Measurements from ENCODE around the gene NBPF9. TPM values are rescaled to one million over a fixed set of nuclear protein-coding genes. Genes with fewer than 3 reads are reported as not detected.
"Not testable (repeated sequence)": the region's sequence is repeated elsewhere in the genome, so short reads cannot be mapped to it uniquely, and the experiment has no call there.

Gene NBPF9
- total RNA-seq, 3 donors from 2014 or later = 13.4 to 20.7 (median 17.6) TPM

GRCh38 chr1:149075505-149076127 lies 27.7 kb downstream of the NBPF9 start:
- H3K36me3 ChIP-seq (ENCODE audit: low read depth); H3K4me1 ChIP-seq (ENCODE audit: low read depth); intact Hi-C loops (cut with DNase I, micrococcal nuclease); DNase-seq; ATAC-seq; H3K9me3 ChIP-seq; H3K4me3 ChIP-seq: not testable (repeated sequence)

GRCh38 chr1:149064611-149065010 lies 38.7 kb downstream of the NBPF9 start:
- not testable (repeated sequence) for H3K4me1 ChIP-seq (ENCODE audit: low read depth); DNase-seq

GRCh38 chr1:149043056-149043455 lies 60.3 kb downstream of the NBPF9 start:
- H3K36me3 ChIP-seq (ENCODE audit: low read depth); H3K9me3 ChIP-seq; H3K4me3 ChIP-seq; H3K4me1 ChIP-seq (ENCODE audit: low read depth); intact Hi-C loops (cut with DNase I, micrococcal nuclease); DNase-seq; ATAC-seq: not testable (repeated sequence)

More at GRCh38 chr1:149064611-149065010, 38.7 kb downstream of the NBPF9 start:
- ATAC-seq; H3K4me3 ChIP-seq; intact Hi-C loops (cut with DNase I, micrococcal nuclease); H3K9me3 ChIP-seq; H3K36me3 ChIP-seq (ENCODE audit: low read depth): not testable (repeated sequence)

GRCh38 chr1:149033916-149034315 lies 69.4 kb downstream of the NBPF9 start:
- ATAC-seq; H3K4me3 ChIP-seq; H3K4me1 ChIP-seq (ENCODE audit: low read depth); H3K9me3 ChIP-seq; DNase-seq; H3K36me3 ChIP-seq (ENCODE audit: low read depth); intact Hi-C loops (cut with DNase I, micrococcal nuclease): not testable (repeated sequence)

- ATAC-seq; intact Hi-C loops (cut with DNase I, micrococcal nuclease); H3K4me1 ChIP-seq (ENCODE audit: low read depth); H3K9me3 ChIP-seq; H3K4me3 ChIP-seq; DNase-seq; H3K36me3 ChIP-seq (ENCODE audit: low read depth): not testable (repeated sequence)
Measured at GRCh38 chr1:149024327-149024726, 79.0 kb downstream of the NBPF9 start.

GRCh38 chr1:149018577-149018976 lies 84.8 kb downstream of the NBPF9 start:
- H3K4me1 ChIP-seq (ENCODE audit: low read depth); DNase-seq; ATAC-seq; H3K4me3 ChIP-seq; intact Hi-C loops (cut with DNase I, micrococcal nuclease); H3K36me3 ChIP-seq (ENCODE audit: low read depth); H3K9me3 ChIP-seq: not testable (repeated sequence)

- H3K4me3 ChIP-seq; intact Hi-C loops (cut with DNase I, micrococcal nuclease); DNase-seq; ATAC-seq; H3K4me1 ChIP-seq (ENCODE audit: low read depth); H3K36me3 ChIP-seq (ENCODE audit: low read depth); H3K9me3 ChIP-seq: not testable (repeated sequence)
Measured at GRCh38 chr1:149016626-149017025, 86.7 kb downstream of the NBPF9 start.

- ATAC-seq; H3K4me3 ChIP-seq; H3K9me3 ChIP-seq; H3K36me3 ChIP-seq (ENCODE audit: low read depth); intact Hi-C loops (cut with DNase I, micrococcal nuclease); H3K4me1 ChIP-seq (ENCODE audit: low read depth); DNase-seq: not testable (repeated sequence)
Measured at GRCh38 chr1:149015522-149015921, 87.8 kb downstream of the NBPF9 start.

- intact Hi-C loops (cut with DNase I, micrococcal nuclease); ATAC-seq; H3K36me3 ChIP-seq (ENCODE audit: low read depth); H3K9me3 ChIP-seq; H3K4me3 ChIP-seq; H3K4me1 ChIP-seq (ENCODE audit: low read depth); DNase-seq: not testable (repeated sequence)
Measured at GRCh38 chr1:149013513-149013912, 89.8 kb downstream of the NBPF9 start.

GRCh38 chr1:149012599-149012998 lies 90.8 kb downstream of the NBPF9 start:
- H3K4me3 ChIP-seq; DNase-seq; intact Hi-C loops (cut with DNase I, micrococcal nuclease); ATAC-seq; H3K4me1 ChIP-seq (ENCODE audit: low read depth); H3K9me3 ChIP-seq; H3K36me3 ChIP-seq (ENCODE audit: low read depth): not testable (repeated sequence)

- DNase-seq; intact Hi-C loops (cut with DNase I, micrococcal nuclease); H3K4me1 ChIP-seq (ENCODE audit: low read depth); H3K9me3 ChIP-seq; ATAC-seq; H3K4me3 ChIP-seq; H3K36me3 ChIP-seq (ENCODE audit: low read depth): not testable (repeated sequence)
Measured at GRCh38 chr1:149009761-149010160, 93.6 kb downstream of the NBPF9 start.

GRCh38 chr1:149008769-149009168 lies 94.6 kb downstream of the NBPF9 start:
- ATAC-seq; H3K4me1 ChIP-seq (ENCODE audit: low read depth): not testable (repeated sequence)

GRCh38 chr1:149008326-149008725 lies 95.0 kb downstream of the NBPF9 start:
- H3K9me3 ChIP-seq; H3K36me3 ChIP-seq (ENCODE audit: low read depth); H3K4me1 ChIP-seq (ENCODE audit: low read depth); H3K4me3 ChIP-seq; DNase-seq; ATAC-seq; intact Hi-C loops (cut with DNase I, micrococcal nuclease): not testable (repeated sequence)

More at GRCh38 chr1:149008769-149009168, 94.6 kb downstream of the NBPF9 start:
- H3K9me3 ChIP-seq; H3K4me3 ChIP-seq; intact Hi-C loops (cut with DNase I, micrococcal nuclease); DNase-seq; H3K36me3 ChIP-seq (ENCODE audit: low read depth): not testable (repeated sequence)

Measured in mucosa of descending colon (tissue), 3 donors.